HG02610 (cell line): ENCODE data around the gene STK24.

Experiments used
- ATAC-seq: cut with Tn5 transposase; IDR thresholded peaks from one replicate; pipeline ENCODE4 v1.9.1; 2021; ENCODE audit warnings: mild to moderate bottlenecking, moderate library complexity; ENCODE audit not compliant: unreplicated experiment

Gene STK24

GRCh38 chr13:98439896-98440295 is 137.0 kb downstream of the STK24 start:
- ATAC-seq, result no peak

GRCh38 chr13:98439126-98439828 is 137.6 kb downstream of the STK24 start:
- ATAC-seq, result no peak

- no peak for ATAC-seq
These were observed 138.4 kb downstream of the STK24 start for GRCh38 chr13:98438246-98439125.

GRCh38 chr13:98436233-98436910 is 140.5 kb downstream of the STK24 start:
- ATAC-seq, result no peak

GRCh38 chr13:98435376-98435775 is 141.5 kb downstream of the STK24 start:
- ATAC-seq, result no peak

GRCh38 chr13:98434060-98434459 is 142.8 kb downstream of the STK24 start:
- ATAC-seq, result no peak

GRCh38 chr13:98433654-98434053 is 143.3 kb downstream of the STK24 start:
- ATAC-seq, result no peak

GRCh38 chr13:98432638-98433037 is 144.3 kb downstream of the STK24 start:
- no peak for ATAC-seq

GRCh38 chr13:98429977-98430736 is 146.8 kb downstream of the STK24 start:
- no peak for ATAC-seq

GRCh38 chr13:98429531-98429930 is 147.4 kb downstream of the STK24 start:
- ATAC-seq, result no peak

- no peak for ATAC-seq
These were observed 147.8 kb downstream of the STK24 start for GRCh38 chr13:98429081-98429480.

GRCh38 chr13:98428256-98428966 is 148.5 kb downstream of the STK24 start:
- ATAC-seq, result no peak

GRCh38 chr13:98427331-98427995 is 149.4 kb downstream of the STK24 start:
- ATAC-seq, result no peak

GRCh38 chr13:98423417-98423816 is 153.5 kb downstream of the STK24 start:
- no peak for ATAC-seq

- ATAC-seq, result no peak
These were observed 154.9 kb downstream of the STK24 start for GRCh38 chr13:98422046-98422445.

- ATAC-seq, result no peak
These were observed 156.2 kb downstream of the STK24 start for GRCh38 chr13:98420554-98421175.

GRCh38 chr13:98419786-98420553 is 156.9 kb downstream of the STK24 start:
- no peak for ATAC-seq

GRCh38 chr13:98416408-98416807 is 160.5 kb downstream of the STK24 start:
- ATAC-seq, result no peak
